Tibial artery (tissue), 4 donors: ENCODE data around the gene SSB.

Experiments used
- DNase-seq, 2 donors: peaks; one replicate each; pipeline ENCODE4 v3.0.0-alpha.2; 2019
- H3K27ac ChIP-seq, 2 donors: fragments of 200-600 bp; sonication (generic) in 1 of 2; 1 replicate in 1 of 2; 2 replicates in 1 of 2; pipeline ENCODE4 v1.5.1; 2018 to 2019; ENCODE audit warnings: mild to moderate bottlenecking in 1 of 2
- H3K27me3 ChIP-seq, 2 donors: fragments of 200-600 bp; sonication (generic) in 1 of 2; one replicate each; pipeline versions ENCODE4 v1.5.1 to v1.6.0; 2016 to 2019
- H3K36me3 ChIP-seq, 3 donors: fragments of 200-600 bp; sonication (generic) in 2 of 3; one replicate each; pipeline ENCODE4 v1.5.1; 2016 to 2019; ENCODE audit warnings: mild to moderate bottlenecking in 2 of 3
- H3K4me1 ChIP-seq, 4 donors: fragments of 200-600 bp; sonication (generic) in 2 of 4; 1 replicate in 3 of 4; 2 replicates in 1 of 4; pipeline ENCODE4 v1.5.1; 2016 to 2019
- H3K4me3 ChIP-seq, 2 donors: fragments of 200-600 bp; sonication (generic) in 1 of 2; 1 replicate in 1 of 2; 2 replicates in 1 of 2; pipeline ENCODE4 v1.5.1; 2018 to 2019; ENCODE audit warnings: mild to moderate bottlenecking in 2 of 2
- H3K9me3 ChIP-seq, 3 donors: fragments of 200-600 bp; sonication (generic) in 1 of 3; one replicate each; pipeline ENCODE4 v1.5.1; 2016 to 2019
- intact Hi-C: fragments of 100-400 bp; cut with DNase I; formaldehyde crosslinking; loops from one replicate; pipeline ENCODE4 v1.15.0; 2023; ENCODE audit warnings: low total_unique reads
- TF ChIP-seq, protein P1 (sequence below), 2 experiments: fragments of 200-600 bp in 1 of 2; fragments of 450-650 bp in 1 of 2; IDR thresholded peaks; one replicate each; pipeline ENCODE4 v1.5.1; 2017 to 2019; ENCODE audit warnings: antibody characterized with exemption in 2 of 2, mild to moderate bottlenecking in 1 of 2, moderate library complexity in 1 of 2

The SSB gene

DNA sequence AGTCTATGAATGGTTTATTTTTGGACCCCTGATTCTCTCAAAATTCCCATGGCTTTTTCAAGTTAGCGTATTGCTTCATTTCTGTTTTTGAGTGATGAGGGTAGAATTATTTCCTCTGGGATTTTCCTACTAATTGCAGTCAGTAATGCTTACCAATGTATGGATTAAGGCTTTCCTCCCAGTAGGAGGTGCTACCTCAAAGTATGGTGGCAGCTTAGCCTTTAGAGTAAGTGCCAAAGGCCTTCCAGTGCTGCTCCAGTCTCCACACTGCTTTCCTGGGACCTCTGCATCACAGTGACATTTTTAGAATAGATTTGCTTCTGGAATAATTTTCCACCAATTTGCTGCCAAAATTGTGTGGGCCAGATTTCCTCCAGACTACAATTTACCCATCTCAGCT is 16.2 kb upstream of the SSB start:
- no peak for DNase-seq
- no peaks in the 10 kb centered on the region for H3K36me3 ChIP-seq
- H3K27me3 ChIP-seq: no peaks in the 10 kb centered on the region
- no peak overlapping the region for H3K27ac ChIP-seq
- H3K9me3 ChIP-seq: no peaks in the 10 kb centered on the region
- intact Hi-C loops: no loop called here
- no peaks in the 10 kb centered on the region for H3K4me1 ChIP-seq
- TF ChIP-seq, protein P1, sequence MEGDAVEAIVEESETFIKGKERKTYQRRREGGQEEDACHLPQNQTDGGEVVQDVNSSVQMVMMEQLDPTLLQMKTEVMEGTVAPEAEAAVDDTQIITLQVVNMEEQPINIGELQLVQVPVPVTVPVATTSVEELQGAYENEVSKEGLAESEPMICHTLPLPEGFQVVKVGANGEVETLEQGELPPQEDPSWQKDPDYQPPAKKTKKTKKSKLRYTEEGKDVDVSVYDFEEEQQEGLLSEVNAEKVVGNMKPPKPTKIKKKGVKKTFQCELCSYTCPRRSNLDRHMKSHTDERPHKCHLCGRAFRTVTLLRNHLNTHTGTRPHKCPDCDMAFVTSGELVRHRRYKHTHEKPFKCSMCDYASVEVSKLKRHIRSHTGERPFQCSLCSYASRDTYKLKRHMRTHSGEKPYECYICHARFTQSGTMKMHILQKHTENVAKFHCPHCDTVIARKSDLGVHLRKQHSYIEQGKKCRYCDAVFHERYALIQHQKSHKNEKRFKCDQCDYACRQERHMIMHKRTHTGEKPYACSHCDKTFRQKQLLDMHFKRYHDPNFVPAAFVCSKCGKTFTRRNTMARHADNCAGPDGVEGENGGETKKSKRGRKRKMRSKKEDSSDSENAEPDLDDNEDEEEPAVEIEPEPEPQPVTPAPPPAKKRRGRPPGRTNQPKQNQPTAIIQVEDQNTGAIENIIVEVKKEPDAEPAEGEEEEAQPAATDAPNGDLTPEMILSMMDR (IDR thresholded peaks at IDR 0.05): no peak
- H3K4me3 ChIP-seq: no peak overlapping the region

DNA sequence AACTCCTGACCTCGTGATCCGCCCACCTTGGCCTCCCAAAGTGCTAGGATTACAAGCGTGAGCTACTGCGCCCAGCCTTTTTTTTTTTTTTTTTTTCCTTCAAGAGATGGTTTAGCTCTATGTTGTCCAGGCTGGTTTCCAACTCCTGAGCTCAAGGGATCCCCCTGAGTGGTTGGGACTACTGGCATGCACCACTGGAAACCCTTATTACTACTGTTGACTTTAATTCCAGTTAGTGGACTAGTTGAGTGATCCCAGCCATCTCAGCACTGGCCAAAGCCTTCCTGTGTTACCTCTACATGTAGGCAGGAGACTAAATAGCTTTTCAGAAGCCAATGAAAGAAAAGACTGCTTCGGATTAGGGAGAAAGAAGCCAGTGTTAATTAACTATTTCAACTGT is 8.1 kb upstream of the SSB start:
- Histone ChIP-seq H3K4me3 (no peak overlapping the region), H3K4me1 (peaks cover 0 to 5% (median 2%) of the 10 kb centered on the region in 4 donors), H3K9me3 (no peaks in the 10 kb centered on the region), H3K27me3 (no peaks in the 10 kb centered on the region), H3K27ac (no peak overlapping the region), H3K36me3 (no peaks in the 10 kb centered on the region)
- DNase-seq: no peak
- intact Hi-C loops: loop anchor here (10.0 kb wide), 1 partner anchor 96 kb away; the partner anchor contains the start of genes CFAP210 and PHOSPHO2
- TF ChIP-seq, protein P1 (IDR thresholded peaks at IDR 0.05): no peak

DNA sequence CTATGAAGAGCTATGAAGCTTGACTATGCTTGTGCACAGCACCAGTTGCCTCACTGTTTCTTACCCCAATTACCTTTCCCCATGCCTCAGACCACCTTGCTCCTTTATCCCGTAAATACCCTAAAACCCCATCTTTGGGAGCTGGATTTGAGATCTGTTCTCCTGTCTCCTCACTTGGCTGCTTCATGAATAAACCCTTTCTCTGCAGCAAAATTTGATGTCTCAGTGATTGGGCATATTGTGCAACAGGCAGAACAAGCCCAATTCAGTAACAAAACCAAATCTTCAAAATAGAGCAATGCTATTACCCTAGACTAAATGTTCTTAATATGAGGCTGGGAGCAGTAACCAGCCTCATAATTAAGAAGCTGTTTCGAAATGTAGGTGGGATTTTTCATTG is 3.5 kb upstream of the SSB start:
- Histone ChIP-seq H3K36me3 (no peaks in the 10 kb centered on the region), H3K9me3 (no peaks in the 10 kb centered on the region), H3K4me1 (peaks cover 0 to 6% (median 3%) of the 10 kb centered on the region in 4 donors), H3K4me3 (no peak overlapping the region), H3K27me3 (no peaks in the 10 kb centered on the region), H3K27ac (no peak overlapping the region)
- no peak for DNase-seq
- TF ChIP-seq, protein P1 (IDR thresholded peaks at IDR 0.05): no peak
- intact Hi-C loops: loop anchor here (10.0 kb wide), 1 partner anchor 100 kb away; the partner anchor contains the start of genes CFAP210 and PHOSPHO2

DNA sequence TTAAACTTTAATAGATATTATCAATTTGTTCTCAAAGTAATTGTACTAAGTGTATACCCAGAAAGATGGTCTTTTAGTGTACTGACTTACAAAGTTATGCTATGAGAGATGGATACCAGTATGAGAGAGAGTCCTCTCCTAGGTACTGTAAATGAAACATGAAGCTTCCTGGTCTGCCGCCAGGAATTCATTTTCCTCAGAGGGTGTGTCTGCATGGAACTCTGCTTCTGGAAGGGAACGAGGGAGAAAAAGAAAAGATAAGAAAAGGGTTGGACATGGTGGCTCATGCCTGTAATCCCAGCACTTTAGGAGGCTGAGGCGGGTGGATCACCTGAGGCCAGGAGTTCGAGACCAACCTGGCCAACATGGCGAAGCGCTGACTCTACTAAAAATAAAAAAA is 2.2 kb upstream of the SSB start:
- Histone ChIP-seq H3K27me3 (no peaks in the 10 kb centered on the region), H3K4me1 (peaks cover 0 to 11% (median 5%) of the 10 kb centered on the region in 4 donors), H3K36me3 (peaks cover under 1 to 1% (median under 1%) of the 10 kb centered on the region in 3 donors), H3K9me3 (no peaks in the 10 kb centered on the region), H3K4me3 (no peak overlapping the region), H3K27ac (no peak overlapping the region)
- intact Hi-C loops: loop anchor here (10.0 kb wide), 1 partner anchor 102 kb away; the partner anchor contains the start of genes CFAP210 and PHOSPHO2
- TF ChIP-seq, protein P1 (IDR thresholded peaks at IDR 0.05): no peak
- DNase-seq: no peak

DNA sequence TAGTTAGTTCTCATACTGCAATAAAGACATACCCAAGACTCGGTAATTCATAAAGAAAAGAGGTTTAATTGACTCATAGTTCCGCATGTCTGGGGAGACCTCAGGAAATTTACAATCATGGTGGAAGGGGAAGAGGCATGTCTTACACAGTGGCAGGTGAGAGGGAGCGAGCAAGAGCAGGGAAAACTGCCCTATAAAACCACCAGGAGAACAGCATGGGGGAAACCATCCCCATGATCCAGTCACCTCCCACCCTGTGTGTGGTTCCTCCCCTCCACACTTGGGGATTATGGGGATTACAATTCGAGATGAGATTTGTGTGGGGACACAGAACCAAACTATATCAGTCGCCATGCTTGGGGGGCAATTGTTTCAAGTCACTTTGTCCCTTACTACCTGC is 1.1 kb upstream of the SSB start:
- TF ChIP-seq, protein P1 (IDR thresholded peaks at IDR 0.05): no peak
- DNase-seq: no peak
- Histone ChIP-seq H3K36me3 (peaks cover 6 to 7% (median 7%) of the 10 kb centered on the region in 3 donors), H3K4me3 (no peak overlapping the region), H3K4me1 (peaks cover 0 to 21% (median 11%) of the 10 kb centered on the region in 4 donors), H3K27ac (no peak overlapping the region), H3K27me3 (no peaks in the 10 kb centered on the region), H3K9me3 (no peaks in the 10 kb centered on the region)
- intact Hi-C loops: loop anchor here (10.0 kb wide), 1 partner anchor 103 kb away; the partner anchor contains the start of genes CFAP210 and PHOSPHO2
